Transverse colon (tissue), 3 donors: ENCODE measurements around the gene XIST.

Experiments
- EP300 ChIP-seq: sonication (generic); formaldehyde crosslinking; IDR thresholded peaks from one replicate; pipeline ENCODE4 v1.6.1; 2017; ENCODE audit warnings: antibody characterized with exemption, low read depth
- POLR2A ChIP-seq: fragments of 450-650 bp; IDR thresholded peaks from one replicate; pipeline ENCODE4 v1.6.1; 2016; ENCODE audit warnings: antibody characterized with exemption, mild to moderate bottlenecking, moderate library complexity
- TF ChIP-seq, protein P1 (sequence below), 5 experiments: fragments of 200-600 bp in 3 of 5; fragments of 450-650 bp in 2 of 5; sonication (generic) in 3 of 5; IDR thresholded peaks; 1 replicate in 2 of 5; 2 replicates in 3 of 5; pipeline ENCODE4 v1.5.1; 2016 to 2017; ENCODE audit warnings: antibody characterized with exemption in 5 of 5, inconsistent platforms in 3 of 5, mild to moderate bottlenecking in 2 of 5, moderate library complexity in 1 of 5

- TF ChIP-seq, protein P1, sequence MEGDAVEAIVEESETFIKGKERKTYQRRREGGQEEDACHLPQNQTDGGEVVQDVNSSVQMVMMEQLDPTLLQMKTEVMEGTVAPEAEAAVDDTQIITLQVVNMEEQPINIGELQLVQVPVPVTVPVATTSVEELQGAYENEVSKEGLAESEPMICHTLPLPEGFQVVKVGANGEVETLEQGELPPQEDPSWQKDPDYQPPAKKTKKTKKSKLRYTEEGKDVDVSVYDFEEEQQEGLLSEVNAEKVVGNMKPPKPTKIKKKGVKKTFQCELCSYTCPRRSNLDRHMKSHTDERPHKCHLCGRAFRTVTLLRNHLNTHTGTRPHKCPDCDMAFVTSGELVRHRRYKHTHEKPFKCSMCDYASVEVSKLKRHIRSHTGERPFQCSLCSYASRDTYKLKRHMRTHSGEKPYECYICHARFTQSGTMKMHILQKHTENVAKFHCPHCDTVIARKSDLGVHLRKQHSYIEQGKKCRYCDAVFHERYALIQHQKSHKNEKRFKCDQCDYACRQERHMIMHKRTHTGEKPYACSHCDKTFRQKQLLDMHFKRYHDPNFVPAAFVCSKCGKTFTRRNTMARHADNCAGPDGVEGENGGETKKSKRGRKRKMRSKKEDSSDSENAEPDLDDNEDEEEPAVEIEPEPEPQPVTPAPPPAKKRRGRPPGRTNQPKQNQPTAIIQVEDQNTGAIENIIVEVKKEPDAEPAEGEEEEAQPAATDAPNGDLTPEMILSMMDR (IDR thresholded peaks at IDR 0.05): no peak
- TF ChIP-seq POLR2A: no peak
- TF ChIP-seq EP300: no peak
These were observed 18.3 kb downstream of the XIST start for GRCh38 chrX:73834219-73834618.
